Natural killer cell (primary cell): ENCODE data around the gene SVEP1. TPM values are rescaled to one million over a fixed set of nuclear protein-coding genes. Genes with fewer than 3 reads are reported as not detected.

Source experiments
- ATAC-seq, 3 donors: fragments of 150-1000 bp in 2 of 3; fragments of 200-7000 bp in 1 of 3; cut with Tn5 transposase; 1 replicate in 1 of 3; 2 replicates in 2 of 3; pipeline ENCODE4 v1.10.0; 2021; ENCODE audit warnings: mild to moderate bottlenecking in 2 of 3, moderate library complexity in 2 of 3
- DNase-seq, 2 donors: peaks; one replicate each; pipeline versions ENCODE4 v3.0.0 to v3.0.0-alpha.2; 2013 to 2021; ENCODE audit warnings: mixed read lengths in 1 of 2
- H3K27ac ChIP-seq: one replicate; pipeline ENCODE4 v1.5.1; 2013; ENCODE audit warnings: mild to moderate bottlenecking, low read length
- H3K27me3 ChIP-seq: one replicate; pipeline ENCODE4 v1.6.1; 2013; ENCODE audit warnings: low read length; ENCODE audit not compliant: control insufficient read depth, insufficient read depth
- H3K36me3 ChIP-seq: one replicate; pipeline ENCODE4 v1.6.1; 2013; ENCODE audit warnings: low read length; ENCODE audit not compliant: control insufficient read depth, insufficient read depth
- H3K4me1 ChIP-seq: one replicate; pipeline ENCODE4 v1.6.1; 2013; ENCODE audit warnings: low read length; ENCODE audit not compliant: control insufficient read depth, insufficient read depth
- H3K4me3 ChIP-seq: one replicate; pipeline ENCODE4 v1.5.1; 2013; ENCODE audit warnings: low read length
- H3K9me3 ChIP-seq: one replicate; pipeline ENCODE4 v1.6.1; 2013; ENCODE audit warnings: low read length; ENCODE audit not compliant: control insufficient read depth, insufficient read depth
- H3K27ac Mint-ChIP-seq, 2 donors: one replicate each; pipeline ENCODE4 v1.8.0; 2022; ENCODE audit warnings: mild to moderate bottlenecking in 2 of 2, mixed read lengths in 2 of 2, moderate library complexity in 1 of 2
- H3K27me3 Mint-ChIP-seq, 2 donors: one replicate each; pipeline ENCODE4 v1.8.0; 2022; ENCODE audit warnings: low read depth in 2 of 2, mixed read lengths in 2 of 2
- H3K36me3 Mint-ChIP-seq: one replicate; pipeline ENCODE4 v1.8.0; 2022; ENCODE audit warnings: mixed read lengths
- H3K4me1 Mint-ChIP-seq, 2 donors: one replicate each; pipeline ENCODE4 v1.8.0; 2022; ENCODE audit warnings: mixed read lengths in 2 of 2
- H3K4me3 Mint-ChIP-seq: one replicate; pipeline ENCODE4 v1.8.0; 2022; ENCODE audit warnings: mild to moderate bottlenecking, moderate library complexity, mixed read lengths
- H3K9me3 Mint-ChIP-seq, 2 donors: one replicate each; pipeline ENCODE4 v1.8.0; 2022; ENCODE audit warnings: mixed read lengths in 2 of 2
- WGBS: methylation state at CpG from one replicate; pipeline ENCODE4 v1.1.7; 2013; ENCODE audit warnings: missing lambda C conversion rate; ENCODE audit not compliant: insufficient coverage; 5-methylcytosine and 5-hydroxymethylcytosine counted together
- intact Hi-C: fragments of 100-400 bp; cut with micrococcal nuclease; formaldehyde crosslinking; loops from one replicate; pipeline ENCODE4 v1.14.2; 2022
- total RNA-seq, 4 donors: library from RNA; stranded (reverse); fragments of 120-200 nt in 1 of 4; gene quantifications; one replicate each; pipeline versions ENCODE4 v1.2.3 to v1.2.4, GENCODE V29; 2013 to 2022
- TF ChIP-seq, protein P1 (sequence below): fragments of 200-600 bp; IDR thresholded peaks from one replicate; pipeline ENCODE4 v1.8.0; 2022; ENCODE audit warnings: antibody characterized with exemption

The SVEP1 gene
- total RNA-seq, 3 donors from 2014 or later (not counting 1 experiment from before 2014, with no cell fraction given), result not detected

DNA sequence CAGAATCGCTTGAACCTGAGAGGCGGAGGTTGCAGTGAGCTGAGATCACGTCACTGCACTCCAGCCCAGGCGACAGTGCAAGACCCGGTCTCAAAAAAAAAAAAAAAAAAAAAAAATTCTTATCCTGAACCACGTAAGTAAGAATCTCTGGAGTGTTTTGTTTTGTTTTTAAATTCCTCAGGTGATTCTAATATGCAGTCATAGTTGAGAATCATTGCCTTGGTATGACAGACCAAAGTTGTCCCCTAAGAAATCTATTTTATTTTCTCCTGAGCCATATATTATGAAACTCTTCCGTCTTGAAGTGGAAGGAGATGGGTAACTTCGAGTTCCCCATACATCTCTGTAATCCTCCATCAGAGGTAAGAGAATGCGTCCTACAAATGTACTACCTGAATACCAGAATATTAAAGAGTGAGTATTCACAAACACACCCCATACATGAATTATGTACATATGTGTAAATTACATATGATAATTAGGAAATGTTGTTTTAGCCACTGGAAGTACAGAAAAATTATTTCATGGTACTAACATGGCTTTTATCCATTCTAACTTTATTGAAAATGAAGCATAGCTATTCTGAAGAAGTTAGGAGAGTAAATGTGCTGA is 26.7 kb upstream of the SVEP1 start:
- TF ChIP-seq, protein P1, sequence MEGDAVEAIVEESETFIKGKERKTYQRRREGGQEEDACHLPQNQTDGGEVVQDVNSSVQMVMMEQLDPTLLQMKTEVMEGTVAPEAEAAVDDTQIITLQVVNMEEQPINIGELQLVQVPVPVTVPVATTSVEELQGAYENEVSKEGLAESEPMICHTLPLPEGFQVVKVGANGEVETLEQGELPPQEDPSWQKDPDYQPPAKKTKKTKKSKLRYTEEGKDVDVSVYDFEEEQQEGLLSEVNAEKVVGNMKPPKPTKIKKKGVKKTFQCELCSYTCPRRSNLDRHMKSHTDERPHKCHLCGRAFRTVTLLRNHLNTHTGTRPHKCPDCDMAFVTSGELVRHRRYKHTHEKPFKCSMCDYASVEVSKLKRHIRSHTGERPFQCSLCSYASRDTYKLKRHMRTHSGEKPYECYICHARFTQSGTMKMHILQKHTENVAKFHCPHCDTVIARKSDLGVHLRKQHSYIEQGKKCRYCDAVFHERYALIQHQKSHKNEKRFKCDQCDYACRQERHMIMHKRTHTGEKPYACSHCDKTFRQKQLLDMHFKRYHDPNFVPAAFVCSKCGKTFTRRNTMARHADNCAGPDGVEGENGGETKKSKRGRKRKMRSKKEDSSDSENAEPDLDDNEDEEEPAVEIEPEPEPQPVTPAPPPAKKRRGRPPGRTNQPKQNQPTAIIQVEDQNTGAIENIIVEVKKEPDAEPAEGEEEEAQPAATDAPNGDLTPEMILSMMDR, result no peak
- Mint-ChIP-seq H3K27me3 (no peaks in the 10 kb centered on the region), H3K4me1 (no peaks in the 10 kb centered on the region), H3K9me3 (peaks cover 0 to 3% of the 10 kb centered on the region in 2 donors), H3K36me3 (no peaks in the 10 kb centered on the region), H3K27ac (no peak overlapping the region), H3K4me3 (no peak overlapping the region)
- H3K27ac ChIP-seq, result no peak overlapping the region
- ATAC-seq (no peak), DNase-seq (no peak)
- no peaks in the 10 kb centered on the region for H3K27me3 ChIP-seq
- intact Hi-C loops, result no loop called here
- no peak overlapping the region for H3K4me3 ChIP-seq
- WGBS, result 86% methylated on average over 7 of the region's 9 CpGs
- H3K36me3 ChIP-seq, result no peaks in the 10 kb centered on the region
- no peaks in the 10 kb centered on the region for H3K9me3 ChIP-seq
- H3K4me1 ChIP-seq, result no peaks in the 10 kb centered on the region

DNA sequence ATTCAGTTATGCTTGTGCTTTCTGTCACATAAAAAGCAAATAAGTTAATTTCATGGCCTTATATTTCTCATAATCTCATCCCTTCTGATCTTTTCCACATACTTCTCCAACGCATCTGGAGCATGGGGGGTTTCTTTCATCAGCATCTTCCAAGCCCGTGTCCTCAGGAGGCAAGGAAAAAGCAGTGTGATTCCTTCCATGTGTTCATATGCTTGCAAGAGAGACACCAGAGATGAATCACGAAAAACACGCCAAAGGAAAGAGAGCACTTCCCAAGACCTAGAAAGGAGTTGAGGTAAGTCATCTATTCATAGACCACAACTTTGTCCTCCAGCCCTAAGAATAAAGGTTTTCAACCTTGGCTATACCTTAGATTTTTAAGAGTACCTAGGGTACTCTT is 26.0 kb upstream of the SVEP1 start:
- DNase-seq (no peak), ATAC-seq (no peak)
- H3K9me3 ChIP-seq, result no peaks in the 10 kb centered on the region
- TF ChIP-seq, protein P1, result no peak
- H3K9me3 Mint-ChIP-seq, result peaks cover 0 to 3% of the 10 kb centered on the region in 2 donors
- no peaks in the 10 kb centered on the region for H3K36me3 ChIP-seq
- H3K4me1 Mint-ChIP-seq, result no peaks in the 10 kb centered on the region
- no peak overlapping the region for H3K4me3 ChIP-seq
- H3K36me3 Mint-ChIP-seq, result no peaks in the 10 kb centered on the region
- H3K27me3 ChIP-seq, result no peaks in the 10 kb centered on the region
- no peaks in the 10 kb centered on the region for H3K27me3 Mint-ChIP-seq
- H3K4me1 ChIP-seq, result no peaks in the 10 kb centered on the region
- H3K4me3 Mint-ChIP-seq, result no peak overlapping the region
- H3K27ac ChIP-seq, result no peak overlapping the region
- no peak overlapping the region for H3K27ac Mint-ChIP-seq
- WGBS, result 86% methylated on average over 4 of the region's 4 CpGs
- intact Hi-C loops, result no loop called here

DNA sequence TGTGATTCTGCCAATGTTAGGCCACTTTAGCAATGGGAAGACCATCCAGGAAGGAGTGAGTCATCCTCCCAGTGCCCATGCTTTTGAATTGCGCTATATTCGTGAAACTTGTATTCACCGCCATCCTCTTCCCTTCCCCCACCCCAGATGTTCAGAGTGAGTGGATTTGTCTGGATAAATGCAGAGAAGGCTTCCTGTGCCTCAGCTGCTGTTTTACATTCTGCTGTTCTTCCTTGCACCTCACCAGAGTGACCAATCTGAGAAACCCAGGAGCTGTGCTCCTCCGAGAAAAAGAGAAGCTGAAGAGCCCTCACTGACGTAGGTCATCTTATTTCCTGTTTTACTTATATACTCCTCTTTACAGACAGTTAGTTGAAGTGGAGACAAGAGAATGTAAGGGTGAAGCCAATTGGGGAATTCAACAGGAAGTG is 24.6 kb upstream of the SVEP1 start:
- intact Hi-C loops, result no loop called here
- H3K9me3 ChIP-seq, result no peaks in the 10 kb centered on the region
- no peak for ATAC-seq
- DNase-seq, result no peak
- TF ChIP-seq, protein P1, result no peak
- no peaks in the 10 kb centered on the region for H3K4me1 Mint-ChIP-seq
- H3K27me3 Mint-ChIP-seq, result no peaks in the 10 kb centered on the region
- no peaks in the 10 kb centered on the region for H3K4me1 ChIP-seq
- H3K4me3 Mint-ChIP-seq, result no peak overlapping the region
- no peak overlapping the region for H3K27ac Mint-ChIP-seq
- H3K36me3 ChIP-seq, result no peaks in the 10 kb centered on the region
- WGBS, result 67% methylated on average over 1 of the region's 5 CpGs
- H3K27ac ChIP-seq, result no peak overlapping the region
- H3K9me3 Mint-ChIP-seq, result peaks cover 0 to 3% of the 10 kb centered on the region in 2 donors
- H3K27me3 ChIP-seq, result no peaks in the 10 kb centered on the region
- no peaks in the 10 kb centered on the region for H3K36me3 Mint-ChIP-seq
- no peak overlapping the region for H3K4me3 ChIP-seq

DNA sequence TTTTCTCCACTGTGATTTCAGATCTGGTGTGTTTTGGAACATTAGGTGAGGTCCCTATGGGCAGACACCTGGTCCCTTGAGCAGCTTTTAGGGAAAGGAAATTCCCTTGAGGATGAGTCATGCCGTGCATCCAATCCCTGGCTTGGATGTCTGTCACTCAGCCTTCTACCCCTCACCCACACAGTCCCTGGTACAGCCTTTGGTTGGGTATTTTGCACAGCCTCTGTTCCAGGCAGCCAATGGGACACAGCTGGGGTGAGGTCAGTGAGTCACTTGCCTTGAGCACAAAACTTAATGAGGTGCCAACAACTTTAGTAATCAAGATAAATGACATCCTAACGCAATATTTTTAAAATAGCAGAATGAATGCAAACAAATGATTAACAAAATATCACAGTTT is 22.7 kb upstream of the SVEP1 start:
- H3K27ac ChIP-seq, result no peak overlapping the region
- no peaks in the 10 kb centered on the region for H3K27me3 Mint-ChIP-seq
- H3K9me3 Mint-ChIP-seq, result peaks cover 3 to 7% of the 10 kb centered on the region in 2 donors
- no peaks in the 10 kb centered on the region for H3K9me3 ChIP-seq
- no peaks in the 10 kb centered on the region for H3K4me1 Mint-ChIP-seq
- no peaks in the 10 kb centered on the region for H3K36me3 Mint-ChIP-seq
- 92% methylated on average over 2 of the region's 2 CpGs for WGBS
- H3K27ac Mint-ChIP-seq, result no peak overlapping the region
- no peak overlapping the region for H3K4me3 ChIP-seq
- no peak overlapping the region for H3K4me3 Mint-ChIP-seq
- TF ChIP-seq, protein P1, result no peak
- no peaks in the 10 kb centered on the region for H3K36me3 ChIP-seq
- DNase-seq, result no peak
- H3K4me1 ChIP-seq, result no peaks in the 10 kb centered on the region
- intact Hi-C loops, result no loop called here
- ATAC-seq, result no peak
- no peaks in the 10 kb centered on the region for H3K27me3 ChIP-seq
